ENCODE measurements around the gene CDK19. TPM values are rescaled to one million over a fixed set of nuclear protein-coding genes. Genes with fewer than 3 reads are reported as not detected.

The CDK19 gene
- total RNA-seq, 1 donor from 2014 or later: 21.8 TPM

DNA sequence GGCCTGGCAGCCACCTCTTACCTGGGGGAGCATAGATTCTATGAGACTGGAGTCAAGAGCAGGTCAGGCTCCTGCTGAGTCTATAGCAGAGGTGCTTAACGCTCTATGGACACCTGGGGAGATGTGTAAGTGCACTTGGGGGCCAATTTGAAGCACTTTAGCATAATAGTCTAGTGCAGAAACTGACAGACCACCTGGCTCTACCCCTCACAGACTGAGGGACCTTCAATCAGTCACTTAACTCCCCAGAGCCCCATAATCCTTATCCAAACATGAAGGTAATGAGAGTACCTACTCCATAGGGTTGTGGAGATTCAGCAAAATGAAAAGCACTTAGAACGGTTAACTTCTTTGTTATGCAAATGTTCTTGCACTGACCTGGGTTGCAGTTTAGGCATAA, 251.6 kb downstream of the CDK19 start:
- DNase-seq (ENCODE audit: low read depth): no peak
- H3K27me3 ChIP-seq (ENCODE audit: insufficient read depth, low read length): no peaks in the 10 kb centered on the region

DNA sequence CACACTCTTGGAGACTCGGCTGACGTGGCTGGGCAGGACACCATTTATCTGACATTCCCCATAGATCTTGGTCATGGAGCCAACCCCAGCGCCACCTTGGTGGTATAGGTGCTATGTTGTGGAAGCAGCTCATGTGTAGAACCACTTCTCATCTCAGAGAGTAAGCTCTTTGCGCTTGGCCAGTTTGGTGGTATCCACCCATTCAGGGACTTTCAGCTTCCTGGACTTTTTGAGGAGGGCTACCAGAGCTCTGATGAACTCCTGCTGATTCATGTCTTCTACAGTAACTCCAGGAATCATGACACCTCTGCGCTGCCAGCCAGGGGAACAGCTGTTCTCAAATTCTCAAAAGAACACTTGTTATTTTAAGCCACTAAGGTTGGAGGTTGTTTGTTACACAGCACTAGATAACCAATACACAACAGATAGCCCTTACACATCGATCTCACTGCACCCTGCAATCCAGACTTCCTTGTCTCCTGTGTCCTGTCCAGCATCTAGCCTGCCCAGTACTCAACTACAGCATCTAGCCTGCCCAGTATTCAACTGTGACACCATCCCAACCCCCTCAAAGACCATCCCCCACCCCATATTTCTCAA, 252.9 kb downstream of the CDK19 start:
- Histone ChIP-seq H2AFZ (ENCODE audit: low read depth, low read length) (no peak overlapping the region), H3K4me1 (ENCODE audit: insufficient read depth, low read length) (no peaks in the 10 kb centered on the region), H3K79me2 (ENCODE audit: insufficient read depth, low read length) (no peaks in the 10 kb centered on the region), H3K27me3 (ENCODE audit: insufficient read depth, low read length) (no peaks in the 10 kb centered on the region), H3K9me3 (ENCODE audit: insufficient read depth, low read depth, low read length) (peaks cover 2% of the 10 kb centered on the region), H4K20me1 (ENCODE audit: insufficient read depth, low read length) (no peaks in the 10 kb centered on the region), H3K27ac (ENCODE audit: low read depth, low read length) (no peak overlapping the region), H3K4me2 (ENCODE audit: low read length) (no peak overlapping the region), H3K4me3 (ENCODE audit: insufficient read depth, low read depth, low read length) (no peak overlapping the region), H3K36me3 (ENCODE audit: insufficient read depth, low read length) (no peaks in the 10 kb centered on the region), H3K9ac (ENCODE audit: low read length) (no peak overlapping the region)
- Mint-ChIP-seq H3K4me1 (ENCODE audit: low read depth, unreplicated experiment) (peaks cover 2% of the 10 kb centered on the region), H3K9me3 (ENCODE audit: unreplicated experiment) (peaks cover 10% of the 10 kb centered on the region), H3K4me3 (ENCODE audit: unreplicated experiment) (no peak overlapping the region), H3K36me3 (ENCODE audit: low read depth, unreplicated experiment) (no peaks in the 10 kb centered on the region), H3K27me3 (ENCODE audit: low read depth, unreplicated experiment) (peaks cover 2% of the 10 kb centered on the region), H3K27ac (ENCODE audit: unreplicated experiment) (no peak overlapping the region)
- FAIRE-seq (no peak), DNase-seq (ENCODE audit: low read depth) (no peak)
- no peak for TF ChIP-seq EZH2 (IDR thresholded peaks at IDR 0.05; ENCODE audit: insufficient read depth, low read length)
- TF ChIP-seq, protein P1, sequence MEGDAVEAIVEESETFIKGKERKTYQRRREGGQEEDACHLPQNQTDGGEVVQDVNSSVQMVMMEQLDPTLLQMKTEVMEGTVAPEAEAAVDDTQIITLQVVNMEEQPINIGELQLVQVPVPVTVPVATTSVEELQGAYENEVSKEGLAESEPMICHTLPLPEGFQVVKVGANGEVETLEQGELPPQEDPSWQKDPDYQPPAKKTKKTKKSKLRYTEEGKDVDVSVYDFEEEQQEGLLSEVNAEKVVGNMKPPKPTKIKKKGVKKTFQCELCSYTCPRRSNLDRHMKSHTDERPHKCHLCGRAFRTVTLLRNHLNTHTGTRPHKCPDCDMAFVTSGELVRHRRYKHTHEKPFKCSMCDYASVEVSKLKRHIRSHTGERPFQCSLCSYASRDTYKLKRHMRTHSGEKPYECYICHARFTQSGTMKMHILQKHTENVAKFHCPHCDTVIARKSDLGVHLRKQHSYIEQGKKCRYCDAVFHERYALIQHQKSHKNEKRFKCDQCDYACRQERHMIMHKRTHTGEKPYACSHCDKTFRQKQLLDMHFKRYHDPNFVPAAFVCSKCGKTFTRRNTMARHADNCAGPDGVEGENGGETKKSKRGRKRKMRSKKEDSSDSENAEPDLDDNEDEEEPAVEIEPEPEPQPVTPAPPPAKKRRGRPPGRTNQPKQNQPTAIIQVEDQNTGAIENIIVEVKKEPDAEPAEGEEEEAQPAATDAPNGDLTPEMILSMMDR (IDR thresholded peaks at IDR 0.05; ENCODE audit: insufficient read depth, low read depth, low read length): no peak

More for the DNA sequence above, 251.6 kb downstream of the CDK19 start:
- Mint-ChIP-seq H3K36me3 (ENCODE audit: low read depth, unreplicated experiment) (no peaks in the 10 kb centered on the region), H3K4me3 (ENCODE audit: unreplicated experiment) (no peak overlapping the region), H3K9me3 (ENCODE audit: unreplicated experiment) (peaks cover 7% of the 10 kb centered on the region), H3K4me1 (ENCODE audit: low read depth, unreplicated experiment) (peaks cover 2% of the 10 kb centered on the region), H3K27me3 (ENCODE audit: low read depth, unreplicated experiment) (peaks cover 2% of the 10 kb centered on the region), H3K27ac (ENCODE audit: unreplicated experiment) (no peak overlapping the region)
- no peaks in the 10 kb centered on the region for H3K4me1 ChIP-seq (ENCODE audit: insufficient read depth, low read length)
- H2AFZ ChIP-seq (ENCODE audit: low read depth, low read length): no peak overlapping the region
- H4K20me1 ChIP-seq (ENCODE audit: insufficient read depth, low read length): no peaks in the 10 kb centered on the region
- no peak overlapping the region for H3K9ac ChIP-seq (ENCODE audit: low read length)
- H3K79me2 ChIP-seq (ENCODE audit: insufficient read depth, low read length): no peaks in the 10 kb centered on the region
- no peak for FAIRE-seq
- no peaks in the 10 kb centered on the region for H3K36me3 ChIP-seq (ENCODE audit: insufficient read depth, low read length)
- TF ChIP-seq, protein P1 (IDR thresholded peaks at IDR 0.05; ENCODE audit: insufficient read depth, low read depth, low read length): no peak
- TF ChIP-seq EZH2 (IDR thresholded peaks at IDR 0.05; ENCODE audit: insufficient read depth, low read length): no peak
- no peak overlapping the region for H3K4me3 ChIP-seq (ENCODE audit: insufficient read depth, low read depth, low read length)
- peaks cover 2% of the 10 kb centered on the region for H3K9me3 ChIP-seq (ENCODE audit: insufficient read depth, low read depth, low read length)
- no peak overlapping the region for H3K4me2 ChIP-seq (ENCODE audit: low read length)
- H3K27ac ChIP-seq (ENCODE audit: low read depth, low read length): no peak overlapping the region

DNA sequence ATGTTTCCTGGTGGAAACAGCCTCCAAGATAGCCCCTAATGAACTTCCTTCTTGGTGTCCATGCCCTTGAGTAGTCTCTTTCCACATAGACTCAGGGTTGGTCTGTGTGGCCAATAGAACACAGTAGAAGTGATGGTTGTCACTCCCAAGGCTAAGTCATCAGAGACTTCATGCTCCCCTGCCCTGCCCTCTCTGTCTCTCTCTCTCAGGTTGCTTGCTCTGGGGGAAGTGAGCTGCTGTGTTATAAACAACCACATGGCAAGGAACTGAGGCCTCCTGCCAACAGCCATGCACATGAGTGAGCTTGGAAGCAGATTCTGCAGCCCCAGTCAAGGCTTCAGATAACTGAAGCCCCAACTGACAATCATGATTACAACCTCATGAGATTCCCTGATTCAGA, 253.6 kb downstream of the CDK19 start:
- H3K4me1 Mint-ChIP-seq (ENCODE audit: low read depth, unreplicated experiment): peaks cover 2% of the 10 kb centered on the region
- Histone ChIP-seq H3K27me3 (ENCODE audit: insufficient read depth, low read length) (no peaks in the 10 kb centered on the region), H3K9ac (ENCODE audit: low read length) (no peak overlapping the region), H2AFZ (ENCODE audit: low read depth, low read length) (no peak overlapping the region), H3K4me1 (ENCODE audit: insufficient read depth, low read length) (no peaks in the 10 kb centered on the region), H3K4me3 (ENCODE audit: insufficient read depth, low read depth, low read length) (no peak overlapping the region), H3K79me2 (ENCODE audit: insufficient read depth, low read length) (no peaks in the 10 kb centered on the region), H3K9me3 (ENCODE audit: insufficient read depth, low read depth, low read length) (peaks cover 2% of the 10 kb centered on the region), H3K27ac (ENCODE audit: low read depth, low read length) (no peak overlapping the region), H4K20me1 (ENCODE audit: insufficient read depth, low read length) (no peaks in the 10 kb centered on the region), H3K4me2 (ENCODE audit: low read length) (no peak overlapping the region), H3K36me3 (ENCODE audit: insufficient read depth, low read length) (no peaks in the 10 kb centered on the region)
- FAIRE-seq (no peak), DNase-seq (ENCODE audit: low read depth) (no peak)
- peaks cover 2% of the 10 kb centered on the region for H3K27me3 Mint-ChIP-seq (ENCODE audit: low read depth, unreplicated experiment)
- TF ChIP-seq, protein P1 (IDR thresholded peaks at IDR 0.05; ENCODE audit: insufficient read depth, low read depth, low read length): no peak
- TF ChIP-seq EZH2 (IDR thresholded peaks at IDR 0.05; ENCODE audit: insufficient read depth, low read length): no peak
- no peak overlapping the region for H3K27ac Mint-ChIP-seq (ENCODE audit: unreplicated experiment)
- H3K9me3 Mint-ChIP-seq (ENCODE audit: unreplicated experiment): peaks cover 10% of the 10 kb centered on the region
- H3K4me3 Mint-ChIP-seq (ENCODE audit: unreplicated experiment): no peak overlapping the region
- no peaks in the 10 kb centered on the region for H3K36me3 Mint-ChIP-seq (ENCODE audit: low read depth, unreplicated experiment)

Data from astrocyte (in vitro differentiated cells and primary cell).